ENCODE results near the gene PITPNM1. TPM values are rescaled to one million over a fixed set of nuclear protein-coding genes. Genes with fewer than 3 reads are reported as not detected.
A peak's percentile ranks its signal among the peaks of the same experiment; 100 is the strongest.
"Not testable (repeated sequence)": the region's sequence is repeated elsewhere in the genome, so short reads cannot be mapped to it uniquely, and the experiment has no call there.

PITPNM1 gene
- total RNA-seq, 8 experiments from 2014 or later, result 21.4 to 64.4 (median 35.9) TPM

- no peak for ATAC-seq (replicated peaks in 6 of 8)
- Histone ChIP-seq H3K27ac (no peak overlapping the region), H3K4me3 (no peak overlapping the region), H3K4me1 (replicated peaks in 1 of 2) (peaks cover 7 to 19% of the 10 kb centered on the region in 2 donors)
- in situ Hi-C loops (cut with MboI; ENCODE audit: low pct_unique_long_range_greater_than_20kb in 2 of 9, low sequenced_read_pairs in 9 of 9, unreplicated experiment in 9 of 9), result no loop called here
- WGBS, 10 experiments, result 40 to 100% (median 66%) methylated on average over 1 to 6 of the region's 16 CpGs; no CpG with 5 or more reads in 3 of the 10 experiments
These were observed 16.0 kb upstream of the PITPNM1 start for GRCh38 chr11:67520856-67521824.

GRCh38 chr11:67519726-67520125 lies 14.6 kb upstream of the PITPNM1 start:
- in situ Hi-C loops (cut with MboI; ENCODE audit: low pct_unique_long_range_greater_than_20kb in 2 of 9, low sequenced_read_pairs in 9 of 9, unreplicated experiment in 9 of 9), result no loop called here
- H3K27ac ChIP-seq, result no peak overlapping the region
- WGBS, 10 experiments, result 40 to 80% (median 67%) methylated on average over 1 to 15 of the region's 32 CpGs; no CpG with 5 or more reads in 5 of the 10 experiments
- no peak for ATAC-seq (replicated peaks in 6 of 8)
- peaks cover 0 to 8% of the 10 kb centered on the region in 2 donors for H3K4me1 ChIP-seq (replicated peaks in 1 of 2)
- no peak overlapping the region for H3K4me3 ChIP-seq

- no peak for ATAC-seq (replicated peaks in 6 of 8)
- in situ Hi-C loops (cut with MboI; ENCODE audit: low pct_unique_long_range_greater_than_20kb in 2 of 9, low sequenced_read_pairs in 9 of 9, unreplicated experiment in 9 of 9), result no loop called here
- 0 to 80% (median 56%) methylated on average over 1 to 4 of the region's 10 CpGs; no CpG with 5 or more reads in 5 of the 10 experiments for WGBS, 10 experiments
- Histone ChIP-seq H3K27ac (no peak overlapping the region), H3K4me3 (no peak overlapping the region), H3K4me1 (replicated peaks in 1 of 2) (no peaks in the 10 kb centered on the region)
These were observed 12.8 kb upstream of the PITPNM1 start for GRCh38 chr11:67517784-67518552.

- Histone ChIP-seq H3K4me3 (no peak overlapping the region), H3K4me1 (replicated peaks in 1 of 2) (no peaks in the 10 kb centered on the region), H3K27ac (no peak overlapping the region)
- ATAC-seq (replicated peaks in 6 of 8), result peak in 1 of 8 experiments; percentile 9
- in situ Hi-C loops (cut with MboI; ENCODE audit: low pct_unique_long_range_greater_than_20kb in 2 of 9, low sequenced_read_pairs in 9 of 9, unreplicated experiment in 9 of 9), result no loop called here
- 83 to 100% (median 96%) methylated on average over 1 to 5 of the region's 9 CpGs; no CpG with 5 or more reads in 6 of the 10 experiments for WGBS, 10 experiments
These were observed 11.6 kb upstream of the PITPNM1 start for GRCh38 chr11:67516806-67517205.

- in situ Hi-C loops (cut with MboI; ENCODE audit: low pct_unique_long_range_greater_than_20kb in 2 of 9, low sequenced_read_pairs in 9 of 9, unreplicated experiment in 9 of 9), result no loop called here
- ATAC-seq (replicated peaks in 6 of 8), result peak in 2 of 8 experiments; percentile 51 to 62
- Histone ChIP-seq H3K4me1 (replicated peaks in 1 of 2) (peaks cover 0 to 2% of the 10 kb centered on the region in 2 donors), H3K4me3 (no peak overlapping the region), H3K27ac (no peak overlapping the region)
- 9 to 84% (median 66%) methylated on average over 1 to 7 of the region's 7 CpGs; no CpG with 5 or more reads in 2 of the 10 experiments for WGBS, 10 experiments
These were observed 9.0 kb upstream of the PITPNM1 start for GRCh38 chr11:67514116-67514515.

- ATAC-seq (replicated peaks in 6 of 8); in situ Hi-C loops (cut with MboI; ENCODE audit: low pct_unique_long_range_greater_than_20kb in 2 of 9, low sequenced_read_pairs in 9 of 9, unreplicated experiment in 9 of 9): not testable (repeated sequence)
- 60 to 100% (median 88%) methylated on average over 1 to 2 of the region's 4 CpGs; no CpG with 5 or more reads in 3 of the 10 experiments for WGBS, 10 experiments
These were observed 6.4 kb upstream of the PITPNM1 start for GRCh38 chr11:67511558-67511957.

GRCh38 chr11:67510023-67510345 lies 4.8 kb upstream of the PITPNM1 start:
- no peak for ATAC-seq (replicated peaks in 6 of 8)
- no peak overlapping the region for H3K4me3 ChIP-seq
- H3K4me1 ChIP-seq (replicated peaks in 1 of 2), result peaks cover 11 to 19% of the 10 kb centered on the region in 2 donors
- in situ Hi-C loops (cut with MboI; ENCODE audit: low pct_unique_long_range_greater_than_20kb in 2 of 9, low sequenced_read_pairs in 9 of 9, unreplicated experiment in 9 of 9), result no loop called here
- no peak overlapping the region for H3K27ac ChIP-seq
- WGBS, 10 experiments, result 20 to 100% (median 67%) methylated on average over 1 to 3 of the region's 3 CpGs; no CpG with 5 or more reads in 1 of the 10 experiments

More at GRCh38 chr11:67511558-67511957, 6.4 kb upstream of the PITPNM1 start:
- not testable (repeated sequence) for H3K4me3 ChIP-seq; H3K4me1 ChIP-seq (replicated peaks in 1 of 2); H3K27ac ChIP-seq

GRCh38 chr11:67508486-67509121 lies 3.4 kb upstream of the PITPNM1 start:
- 0% methylated on average over 3 to 22 of the region's 57 CpGs; no CpG with 5 or more reads in 7 of the 10 experiments for WGBS, 10 experiments
- in situ Hi-C loops (cut with MboI; ENCODE audit: low pct_unique_long_range_greater_than_20kb in 2 of 9, low sequenced_read_pairs in 9 of 9, unreplicated experiment in 9 of 9), result no loop called here
- peaks cover 11 to 19% of the 10 kb centered on the region in 2 donors for H3K4me1 ChIP-seq (replicated peaks in 1 of 2)
- H3K27ac ChIP-seq, result peak overlapping the region; percentile 96 to 99
- peak; percentile 23 to 52 (median 42) for ATAC-seq (replicated peaks in 6 of 8)
- H3K4me3 ChIP-seq, result peak overlapping the region; percentile 84 to 97 (median 90)

- peak within 1 kb of the TSS; percentile 96 to 99 for H3K27ac ChIP-seq
- WGBS, 10 experiments, result 0 to 4% (median 1%) methylated on average over 4 to 19 of the region's 57 CpGs; no CpG with 5 or more reads in 6 of the 10 experiments
- peaks cover 14 to 25% of the 10 kb centered on the region in 2 donors for H3K4me1 ChIP-seq (replicated peaks in 1 of 2)
- in situ Hi-C loops (cut with MboI; ENCODE audit: low pct_unique_long_range_greater_than_20kb in 2 of 9, low sequenced_read_pairs in 9 of 9, unreplicated experiment in 9 of 9), result no loop called here
- peak; percentile 64 to 84 (median 79) for ATAC-seq (replicated peaks in 6 of 8)
- H3K4me3 ChIP-seq, result peak within 1 kb of the TSS; percentile 84 to 97 (median 90)
These were observed 2.8 kb upstream of the PITPNM1 start, which contains the start of gene CDK2AP2 for GRCh38 chr11:67507864-67508485. TSS of gene CDK2AP2 (minus strand) at chr11:67508162. CDS start at chr11:67508082, 80 bp downstream.

GRCh38 chr11:67507242-67507863 lies 2.2 kb upstream of the PITPNM1 start:
- H3K27ac ChIP-seq, result peak overlapping the region; percentile 63 to 76
- H3K4me3 ChIP-seq, result peak overlapping the region; percentile 84 to 97 (median 90)
- WGBS, 10 experiments, result 0 to 71% (median 53%) methylated on average over 1 to 4 of the region's 33 CpGs; no CpG with 5 or more reads in 6 of the 10 experiments
- in situ Hi-C loops (cut with MboI; ENCODE audit: low pct_unique_long_range_greater_than_20kb in 2 of 9, low sequenced_read_pairs in 9 of 9, unreplicated experiment in 9 of 9), result no loop called here
- peaks cover 20 to 29% of the 10 kb centered on the region in 2 donors for H3K4me1 ChIP-seq (replicated peaks in 1 of 2)
- ATAC-seq (replicated peaks in 6 of 8), result peak in 1 of 8 experiments; percentile 16

- in situ Hi-C loops (cut with MboI; ENCODE audit: low pct_unique_long_range_greater_than_20kb in 2 of 9, low sequenced_read_pairs in 9 of 9, unreplicated experiment in 9 of 9), result no loop called here
- Histone ChIP-seq H3K4me3 (peak overlapping the region in 2 of 5 donors; percentile 59 to 72), H3K27ac (no peak overlapping the region), H3K4me1 (replicated peaks in 1 of 2) (peaks cover 20 to 29% of the 10 kb centered on the region in 2 donors)
- 20 to 100% (median 95%) methylated on average over 1 to 4 of the region's 16 CpGs; no CpG with 5 or more reads in 7 of the 10 experiments for WGBS, 10 experiments
- ATAC-seq (replicated peaks in 6 of 8), result no peak
These were observed 1.4 kb upstream of the PITPNM1 start for GRCh38 chr11:67506426-67507051.

All from motor neuron (in vitro differentiated cells).